AG04450 (cell line): ENCODE results near the gene GPR78. TPM values are rescaled to one million over a fixed set of nuclear protein-coding genes. Genes with fewer than 3 reads are reported as not detected.

Source experiments
- CTCF ChIA-PET: fragments of 300-600, 350-600 bp; formaldehyde crosslinking; extraction: SDS; loops from one replicate; lab custom pipeline; 2022; ENCODE audit warnings: antibody characterized with exemption, inconsistent platforms; lab: Charles Lee
- POLR2A ChIA-PET: fragments of 350-600 bp; formaldehyde crosslinking; extraction: SDS; loops from one replicate; lab custom pipeline; 2021; ENCODE audit warnings: antibody characterized with exemption, inconsistent platforms; lab: Yijun Ruan, JAX
- DNase-seq: peaks from one replicate; pipeline ENCODE4 v3.0.0-alpha.2; 2011; ENCODE audit warnings: low read depth, low spot score
- H3K27ac ChIP-seq: one replicate; pipeline ENCODE4 v1.5.1; 2012; ENCODE audit warnings: low read depth, low read length, control low read depth
- H3K27me3 ChIP-seq: one replicate; pipeline ENCODE4 v1.6.0; 2012; ENCODE audit warnings: low read length; ENCODE audit not compliant: control insufficient read depth, insufficient read depth
- H3K4me3 ChIP-seq: 2 replicates; pipeline ENCODE4 v1.5.1; 2011; ENCODE audit warnings: mild to moderate bottlenecking, low read depth, low read length, control low read depth
- H3K9me3 ChIP-seq: 2 replicates; pipeline ENCODE4 v1.5.1; 2012; ENCODE audit warnings: low read length; ENCODE audit not compliant: control insufficient read depth, insufficient read depth
- CTCF ChIP-seq: IDR thresholded peaks from 2 replicates; pipeline ENCODE4 v1.5.1; 2011; ENCODE audit warnings: low read depth, low read length, control low read depth, inconsistent platforms
- polyA plus RNA-seq: library from polyadenylated mRNA; depleted of rRNA; stranded (reverse); fragments of >200 nt; gene quantifications from 2 replicates; pipeline ENCODE4 v1.2.3, GENCODE V29; 2011

Gene GPR78
- polyA plus RNA-seq, 1 experiment, result 0.07 TPM

- H3K27me3 ChIP-seq, result peaks cover 13% of the 10 kb centered on the region
- H3K4me3 ChIP-seq, result no peak overlapping the region
- ChIA-PET CTCF (interaction anchor here (1.0 to 1.4 kb wide), 3 partner anchors 59 to 79 kb away, joined by 3 to 4 read pairs (median 3); no protein-coding TSS in a partner anchor), POLR2A (no interaction called here)
- no peak overlapping the region for H3K27ac ChIP-seq
- peaks cover 11% of the 10 kb centered on the region; the same call in 1 of the 2 replicates for H3K9me3 ChIP-seq
- TF ChIP-seq CTCF, result no peak
- DNase-seq, result no peak
These were observed 32.1 kb upstream of the GPR78 start for GRCh38 chr4:8547912-8548730.

GRCh38 chr4:8548731-8549351 is 31.4 kb upstream of the GPR78 start:
- ChIA-PET POLR2A (no interaction called here), CTCF (interaction anchor here (1.4 kb wide), 1 partner anchor 59 kb away, joined by 3 read pairs; no protein-coding TSS in a partner anchor)
- peaks cover 11% of the 10 kb centered on the region; the same call in 1 of the 2 replicates for H3K9me3 ChIP-seq
- TF ChIP-seq CTCF, result no peak
- H3K4me3 ChIP-seq, result no peak overlapping the region
- no peak overlapping the region for H3K27ac ChIP-seq
- no peak for DNase-seq
- H3K27me3 ChIP-seq, result peaks cover 13% of the 10 kb centered on the region

- H3K4me3 ChIP-seq, result no peak overlapping the region
- ChIA-PET CTCF (no interaction called here), POLR2A (no interaction called here)
- DNase-seq, result no peak
- peaks cover 15% of the 10 kb centered on the region for H3K27me3 ChIP-seq
- H3K27ac ChIP-seq, result no peak overlapping the region
- TF ChIP-seq CTCF, result no peak
- H3K9me3 ChIP-seq, result peaks cover 11% of the 10 kb centered on the region; the same call in 1 of the 2 replicates
These were observed 30.8 kb upstream of the GPR78 start for GRCh38 chr4:8549352-8549931.

- no peak overlapping the region for H3K27ac ChIP-seq
- TF ChIP-seq CTCF, result no peak
- POLR2A ChIA-PET, result no interaction called here
- no peak for DNase-seq
- no peak overlapping the region for H3K4me3 ChIP-seq
- H3K9me3 ChIP-seq, result peaks cover 3% of the 10 kb centered on the region; the same call in 1 of the 2 replicates
- CTCF ChIA-PET, result no interaction called here
- peaks cover 16% of the 10 kb centered on the region for H3K27me3 ChIP-seq
These were observed 29.5 kb upstream of the GPR78 start for GRCh38 chr4:8550691-8551090.

- POLR2A ChIA-PET, result no interaction called here
- Histone ChIP-seq H3K4me3 (no peak overlapping the region), H3K27me3 (peaks cover 16% of the 10 kb centered on the region), H3K9me3 (peaks cover 3% of the 10 kb centered on the region; the same call in 1 of the 2 replicates), H3K27ac (no peak overlapping the region)
- no peak for DNase-seq
- no peak for TF ChIP-seq CTCF
- CTCF ChIA-PET, result interaction anchor here (1.2 kb wide), 1 partner anchor 84 kb away, joined by 4 read pairs; no protein-coding TSS in a partner anchor
These were observed 28.2 kb upstream of the GPR78 start for GRCh38 chr4:8552024-8552423.
